ENCODE data around the gene ECPAS.
A peak's percentile ranks its signal among the peaks of the same experiment; 100 is the strongest.

The ECPAS gene

GRCh38 chr9:111375062-111375461, 109.1 kb downstream of the ECPAS start:
- ChIA-PET CTCF (no interaction called here), POLR2A (ENCODE audit: low non-redundant PET) (no interaction called here)
- DNase-seq (ENCODE audit: low spot score) = no peak
- no peak overlapping the region for H3K27ac ChIP-seq
- no peak for TF ChIP-seq CTCF (conservative IDR thresholded peaks at IDR 0.05; ENCODE audit: low read depth)

GRCh38 chr9:111372297-111372696, 111.9 kb downstream of the ECPAS start:
- POLR2A ChIA-PET (ENCODE audit: low non-redundant PET) = no interaction called here
- H3K27ac ChIP-seq = no peak overlapping the region
- DNase-seq (ENCODE audit: low spot score) = no peak
- no peak for TF ChIP-seq CTCF (conservative IDR thresholded peaks at IDR 0.05; ENCODE audit: low read depth)
- CTCF ChIA-PET = no interaction called here

- TF ChIP-seq CTCF (conservative IDR thresholded peaks at IDR 0.05; ENCODE audit: low read depth) = no peak
- ChIA-PET POLR2A (ENCODE audit: low non-redundant PET) (no interaction called here), CTCF (no interaction called here)
- no peak for DNase-seq (ENCODE audit: low spot score)
- H3K27ac ChIP-seq = no peak overlapping the region
Measured at GRCh38 chr9:111366978-111367377, 117.2 kb downstream of the ECPAS start.

- no peak for DNase-seq (ENCODE audit: low spot score)
- no peak for TF ChIP-seq CTCF (conservative IDR thresholded peaks at IDR 0.05; ENCODE audit: low read depth)
- POLR2A ChIA-PET (ENCODE audit: low non-redundant PET) = no interaction called here
- CTCF ChIA-PET = interaction anchor here (0.7 kb wide), 1 partner anchor 283 kb away, joined by 11 read pairs; no protein-coding TSS in a partner anchor
- no peak overlapping the region for H3K27ac ChIP-seq
Measured at GRCh38 chr9:111362526-111362925, 121.7 kb downstream of the ECPAS start.

- ChIA-PET CTCF (no interaction called here), POLR2A (ENCODE audit: low non-redundant PET) (no interaction called here)
- no peak for TF ChIP-seq CTCF (conservative IDR thresholded peaks at IDR 0.05; ENCODE audit: low read depth)
- DNase-seq (ENCODE audit: low spot score) = no peak
- no peak overlapping the region for H3K27ac ChIP-seq
Measured at GRCh38 chr9:111360881-111361280, 123.3 kb downstream of the ECPAS start.

- ChIA-PET POLR2A (ENCODE audit: low non-redundant PET) (no interaction called here), CTCF (interaction anchor here (0.6 kb wide), 1 partner anchor 592 kb away, joined by 3 read pairs; no protein-coding TSS in a partner anchor)
- no peak for TF ChIP-seq CTCF (conservative IDR thresholded peaks at IDR 0.05; ENCODE audit: low read depth)
- peak overlapping the region; percentile 82 for H3K27ac ChIP-seq
- DNase-seq (ENCODE audit: low spot score) = peak; percentile 95
Measured at GRCh38 chr9:111356481-111357244, 127.5 kb downstream of the ECPAS start.

Data from RWPE1 (cell line).